Measurements from ENCODE around the gene AQP3. TPM values are rescaled to one million over a fixed set of nuclear protein-coding genes. Genes with fewer than 3 reads are reported as not detected.

Gene AQP3
- total and polyA plus RNA-seq, 2 of the 8 experiments (the other 6 are each of a cell fraction or from before 2014, with no cell fraction given): 2.6 to 7.6 TPM

GRCh38 chr9:33404788-33405362, 42.5 kb downstream of the AQP3 start:
- Histone ChIP-seq H2BK12ac (ENCODE audit: low read depth, low read length) (no peak overlapping the region), H3K27me3 (replicated peaks in 1 of 4; ENCODE audit: control insufficient read depth in 3 of 4, extremely low read depth in 1 of 4, insufficient read depth in 3 of 4, low read length in 3 of 4) (no peaks in the 10 kb centered on the region), H2BK20ac (ENCODE audit: low read length) (no peak overlapping the region), H2AFZ (ENCODE audit: low read length) (no peak overlapping the region), H3K9me3 (ENCODE audit: insufficient read depth in 2 of 2, low read depth in 1 of 2, low read length in 1 of 2) (no peaks in the 10 kb centered on the region), H4K8ac (ENCODE audit: extremely low read depth, insufficient read depth, low read length) (peak overlapping the region; percentile 62; the same call in 1 of the 2 replicates), H2AK5ac (ENCODE audit: low read depth, low read length) (no peak overlapping the region), H3K9ac (replicated peaks in 1 of 4; ENCODE audit: extremely low read depth in 1 of 4, low read depth in 3 of 4, low read length in 3 of 4) (no peak overlapping the region), H3K23ac (ENCODE audit: insufficient read length) (no peak overlapping the region), H3K27ac (ENCODE audit: low read depth, low read length) (no peak overlapping the region), H3K56ac (replicated peaks; ENCODE audit: insufficient read length, low read depth, low read length) (no peak overlapping the region), H4K5ac (ENCODE audit: insufficient read length, low read depth, low read length) (no peak overlapping the region), H2BK120ac (replicated peaks; ENCODE audit: low read depth, low read length) (no peak overlapping the region), H2BK5ac (ENCODE audit: low read depth, low read length) (no peak overlapping the region), H3K18ac (ENCODE audit: extremely low read depth, low read length) (no peak overlapping the region), H3K79me2 (ENCODE audit: control insufficient read depth in 1 of 2, insufficient read depth in 2 of 2, low read length in 2 of 2) (no peaks in the 10 kb centered on the region), H3K4me2 (ENCODE audit: insufficient read depth in 1 of 2, low read depth in 2 of 2, low read length in 2 of 2) (no peak overlapping the region), H3K79me1 (ENCODE audit: low read depth, low read length) (no peaks in the 10 kb centered on the region), H3K23me2 (ENCODE audit: low read depth, low read length) (no peaks in the 10 kb centered on the region), H3K36me3 (ENCODE audit: control insufficient read depth in 2 of 4, insufficient read depth in 4 of 4, low read length in 3 of 4) (no peaks in the 10 kb centered on the region), H4K20me1 (replicated peaks in 1 of 2; ENCODE audit: control insufficient read depth in 1 of 2, insufficient read depth in 2 of 2, low read length in 2 of 2) (no peaks in the 10 kb centered on the region), H3K4ac (replicated peaks; ENCODE audit: insufficient read length, low read depth, low read length) (no peak overlapping the region), H3K4me3 (ENCODE audit: extremely low read depth in 1 of 4, insufficient read depth in 2 of 4, low read depth in 3 of 4, low read length in 4 of 4) (no peak overlapping the region), H2BK15ac (ENCODE audit: low read length) (no peak overlapping the region), H3K4me1 (replicated peaks in 1 of 4; ENCODE audit: control insufficient read depth in 3 of 4, insufficient read depth in 4 of 4, low read length in 3 of 4) (no peaks in the 10 kb centered on the region), H4K91ac (replicated peaks; ENCODE audit: insufficient read length, low read length) (no peak overlapping the region), H3K14ac (ENCODE audit: insufficient read length) (no peak overlapping the region)
- ChIA-PET POLR2A (ENCODE audit: partially characterized antibody) (interaction anchor here (0.7 to 1.2 kb wide), 3 partner anchors 14 to 62 kb away, joined by 3 to 5 read pairs (median 3); no protein-coding TSS in a partner anchor), CTCF (ENCODE audit: partially characterized antibody) (interaction anchor here (0.7 to 6.0 kb wide), 10 partner anchors 10 to 219 kb away, joined by 3 to 89 read pairs (median 12); partner anchors contain the start of gene AQP3)
- WGBS, 2 experiments (ENCODE audit: extremely low coverage in 1 of 2, insufficient coverage in 1 of 2, insufficient read length in 1 of 2, insufficient replicate concordance in 2 of 2, low coverage in 1 of 2, low lambda C conversion rate in 2 of 2, missing lambda C conversion rate in 1 of 2): 75% methylated on average over 4 of the region's 4 CpGs; no CpG with 5 or more reads in 1 of the 2 experiments
- FAIRE-seq (no peak), DNase-seq (ENCODE audit: low read depth in 1 of 2, low spot score in 2 of 2) (no peak)
- TF ChIP-seq CBX5 (IDR thresholded peaks at IDR 0.05; ENCODE audit: low read depth, low read length): no peak
- no peak for TF ChIP-seq YY1 (IDR thresholded peaks at IDR 0.05; ENCODE audit: low read depth, low read length)
- TF ChIP-seq SRF (IDR thresholded peaks at IDR 0.05; ENCODE audit: low read depth, low read length): no peak
